ENCODE measurements around the gene TSPAN31. TPM values are rescaled to one million over a fixed set of nuclear protein-coding genes. Genes with fewer than 3 reads are reported as not detected.
A peak's percentile ranks its signal among the peaks of the same experiment; 100 is the strongest.
"Not testable (repeated sequence)": the region's sequence is repeated elsewhere in the genome, so short reads cannot be mapped to it uniquely, and the experiment has no call there.

Gene TSPAN31
- total and polyA plus RNA-seq, 2 experiments from 2014 or later, result 15.5 to 15.6 TPM

DNA sequence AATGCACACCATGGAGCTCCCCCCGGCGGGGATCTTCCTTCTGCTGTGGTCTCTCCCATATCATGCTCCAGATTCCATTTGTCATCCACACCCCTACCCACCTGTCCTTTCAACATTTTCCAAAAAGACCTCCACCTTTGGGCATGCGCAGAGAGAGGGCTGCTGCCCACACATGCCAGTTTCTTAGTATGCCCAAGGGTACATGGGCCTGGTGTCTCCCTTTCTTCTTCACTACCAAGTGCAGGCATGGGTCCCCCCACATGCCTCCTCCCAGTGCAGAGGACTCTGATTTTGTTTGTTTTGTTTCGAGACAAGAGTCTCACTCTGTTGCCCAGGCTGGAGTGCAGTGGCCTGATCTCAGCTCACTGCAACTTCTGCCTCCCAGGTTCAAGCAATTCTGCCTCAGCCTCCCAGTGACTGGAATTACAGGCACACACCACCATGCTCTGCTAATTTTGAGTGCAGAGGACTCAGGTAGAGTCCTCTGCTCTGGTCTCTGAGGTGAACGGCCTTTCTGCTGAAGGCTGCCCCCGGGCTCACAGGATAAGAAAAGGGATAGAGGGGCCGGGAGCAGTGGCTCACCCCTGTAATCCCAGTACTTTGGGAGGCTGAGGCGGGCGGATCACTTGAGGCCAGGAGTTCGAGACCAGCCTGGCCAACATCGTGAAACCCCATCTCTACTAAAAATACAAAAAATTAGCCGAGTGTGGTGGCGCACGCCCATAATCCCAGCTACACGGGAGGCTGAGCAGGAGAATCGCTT is 22.8 kb upstream of the TSPAN31 start:
- Mint-ChIP-seq H3K4me1 (peaks cover 10% of the 10 kb centered on the region), H3K27me3 (ENCODE audit: insufficient read depth, low read depth, poor library complexity) (peaks cover 39% of the 10 kb centered on the region), H3K36me3 (ENCODE audit: low read depth) (peaks cover 15% of the 10 kb centered on the region)
- not testable (repeated sequence) for H3K79me2 ChIP-seq (replicated peaks; ENCODE audit: insufficient read depth); H3F3A ChIP-seq (replicated peaks; ENCODE audit: low read depth); ATAC-seq; H3K4me3 Mint-ChIP-seq; H3K27ac ChIP-seq (ENCODE audit: low read depth); H2AFZ ChIP-seq; H3K4me3 ChIP-seq; H3K36me3 ChIP-seq (ENCODE audit: insufficient read depth); H3K4me2 ChIP-seq; H3K9me2 ChIP-seq (ENCODE audit: insufficient read depth); H3K27ac Mint-ChIP-seq; H4K20me1 ChIP-seq (replicated peaks; ENCODE audit: insufficient read depth); H3K4me1 ChIP-seq (ENCODE audit: insufficient read depth); H3K9me3 Mint-ChIP-seq; DNase-seq (ENCODE audit: low spot score)
- peaks cover 41% of the 10 kb centered on the region for H3K27me3 ChIP-seq (ENCODE audit: insufficient read depth)

DNA sequence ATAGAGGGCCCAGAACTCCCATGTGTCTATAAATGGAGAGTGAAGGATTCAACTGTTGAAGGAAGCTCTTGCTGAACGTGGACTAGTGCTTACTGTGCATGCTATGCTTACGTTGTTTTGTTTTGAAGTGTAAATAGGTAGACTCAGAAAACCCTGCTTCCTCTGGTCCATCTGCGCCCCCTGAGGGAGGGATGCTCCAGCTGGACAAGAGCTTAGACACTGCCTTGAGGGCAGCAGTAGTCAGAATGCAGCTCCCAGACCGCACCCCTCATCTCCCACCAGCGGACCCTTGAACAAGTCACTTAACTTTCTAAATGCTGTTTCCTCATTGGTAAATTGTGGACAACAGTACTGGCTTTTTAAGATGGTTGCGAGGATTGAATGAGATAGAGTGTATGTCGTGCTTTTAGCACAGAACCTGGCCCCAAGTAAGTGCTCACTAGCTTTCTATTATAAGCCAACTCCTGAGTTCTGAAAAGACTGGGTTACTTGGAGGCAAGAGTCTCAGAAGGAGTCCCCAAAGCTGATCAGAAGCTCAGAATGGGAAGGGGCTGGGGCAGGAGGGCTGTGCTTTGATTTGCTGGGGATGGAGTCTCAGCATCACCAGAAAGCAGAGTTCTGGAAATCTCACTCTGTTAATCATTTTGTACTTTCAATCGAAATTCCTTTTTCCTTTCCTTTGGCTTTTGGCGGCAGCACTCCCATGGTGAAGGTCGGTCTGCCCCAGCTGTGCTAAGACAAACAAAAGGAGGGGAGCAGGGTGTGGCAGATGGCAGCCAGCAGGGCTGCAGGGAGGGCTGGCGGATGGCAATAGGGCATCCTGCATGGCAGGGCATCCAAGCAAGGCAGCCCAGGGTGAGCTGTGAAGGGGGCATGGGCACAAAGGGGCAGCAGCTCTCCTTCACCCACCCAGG is 21.9 kb upstream of the TSPAN31 start:
- H2AFZ ChIP-seq, result no peak overlapping the region
- no peaks in the 10 kb centered on the region for H3K9me3 Mint-ChIP-seq
- no peak overlapping the region for H3K4me3 ChIP-seq
- no peak overlapping the region for H3K27ac ChIP-seq (ENCODE audit: low read depth)
- H3K27me3 ChIP-seq (ENCODE audit: insufficient read depth), result peaks cover 50% of the 10 kb centered on the region
- peaks cover 14% of the 10 kb centered on the region for H3K36me3 Mint-ChIP-seq (ENCODE audit: low read depth)
- H3K27ac Mint-ChIP-seq, result no peak overlapping the region
- H3K9me2 ChIP-seq (ENCODE audit: insufficient read depth), result no peaks in the 10 kb centered on the region
- H4K20me1 ChIP-seq (replicated peaks; ENCODE audit: insufficient read depth), result no peaks in the 10 kb centered on the region
- peaks cover 15% of the 10 kb centered on the region for H3K4me1 Mint-ChIP-seq
- H3K4me1 ChIP-seq (ENCODE audit: insufficient read depth), result no peaks in the 10 kb centered on the region
- H3K4me3 Mint-ChIP-seq, result no peak overlapping the region
- TF ChIP-seq JUNB (IDR thresholded peaks at IDR 0.05; ENCODE audit: unreplicated experiment), result no peak
- TF ChIP-seq, protein P1, sequence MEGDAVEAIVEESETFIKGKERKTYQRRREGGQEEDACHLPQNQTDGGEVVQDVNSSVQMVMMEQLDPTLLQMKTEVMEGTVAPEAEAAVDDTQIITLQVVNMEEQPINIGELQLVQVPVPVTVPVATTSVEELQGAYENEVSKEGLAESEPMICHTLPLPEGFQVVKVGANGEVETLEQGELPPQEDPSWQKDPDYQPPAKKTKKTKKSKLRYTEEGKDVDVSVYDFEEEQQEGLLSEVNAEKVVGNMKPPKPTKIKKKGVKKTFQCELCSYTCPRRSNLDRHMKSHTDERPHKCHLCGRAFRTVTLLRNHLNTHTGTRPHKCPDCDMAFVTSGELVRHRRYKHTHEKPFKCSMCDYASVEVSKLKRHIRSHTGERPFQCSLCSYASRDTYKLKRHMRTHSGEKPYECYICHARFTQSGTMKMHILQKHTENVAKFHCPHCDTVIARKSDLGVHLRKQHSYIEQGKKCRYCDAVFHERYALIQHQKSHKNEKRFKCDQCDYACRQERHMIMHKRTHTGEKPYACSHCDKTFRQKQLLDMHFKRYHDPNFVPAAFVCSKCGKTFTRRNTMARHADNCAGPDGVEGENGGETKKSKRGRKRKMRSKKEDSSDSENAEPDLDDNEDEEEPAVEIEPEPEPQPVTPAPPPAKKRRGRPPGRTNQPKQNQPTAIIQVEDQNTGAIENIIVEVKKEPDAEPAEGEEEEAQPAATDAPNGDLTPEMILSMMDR (conservative IDR thresholded peaks at IDR 0.05; ENCODE audit: low read depth in 2 of 2), result peak in 1 of 2 experiments; percentile 21; a peak in 1 of 4 replicates
- peaks cover 48% of the 10 kb centered on the region for H3K27me3 Mint-ChIP-seq (ENCODE audit: insufficient read depth, low read depth, poor library complexity)
- no peaks in the 10 kb centered on the region for H3K79me2 ChIP-seq (replicated peaks; ENCODE audit: insufficient read depth)
- no peaks in the 10 kb centered on the region for H3F3A ChIP-seq (replicated peaks; ENCODE audit: low read depth)
- ATAC-seq, result no peak
- DNase-seq (ENCODE audit: low spot score), result no peak
- H3K36me3 ChIP-seq (ENCODE audit: insufficient read depth), result peaks cover 6% of the 10 kb centered on the region; the same call in 1 of the 2 replicates
- no peak overlapping the region for H3K4me2 ChIP-seq

DNA sequence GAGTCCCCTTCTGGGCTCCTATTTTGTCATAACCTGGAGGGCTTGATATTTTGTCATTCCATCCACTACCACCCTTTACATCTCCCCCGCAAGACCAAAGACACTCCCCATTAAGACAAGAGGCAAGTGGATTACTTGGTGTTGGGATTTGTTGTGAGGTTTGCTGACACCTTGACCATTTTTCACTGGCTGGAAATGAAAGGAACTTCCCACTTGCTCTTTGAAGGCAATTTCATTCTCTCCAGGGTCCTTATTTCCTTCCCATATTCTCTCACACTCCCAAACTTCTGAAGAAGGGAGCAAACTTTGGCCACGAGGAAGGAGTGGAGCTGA is 21.2 kb upstream of the TSPAN31 start:
- H3K4me1 ChIP-seq (ENCODE audit: insufficient read depth), result no peaks in the 10 kb centered on the region
- H3K79me2 ChIP-seq (replicated peaks; ENCODE audit: insufficient read depth), result no peaks in the 10 kb centered on the region
- Mint-ChIP-seq H3K4me1 (peaks cover 15% of the 10 kb centered on the region), H3K36me3 (ENCODE audit: low read depth) (peaks cover 10% of the 10 kb centered on the region; the same call in 2 of the 3 replicates), H3K27ac (no peak overlapping the region), H3K27me3 (ENCODE audit: insufficient read depth, low read depth, poor library complexity) (peaks cover 54% of the 10 kb centered on the region), H3K4me3 (no peak overlapping the region), H3K9me3 (no peaks in the 10 kb centered on the region)
- DNase-seq (ENCODE audit: low spot score), result no peak
- no peak overlapping the region for H3K4me3 ChIP-seq
- no peaks in the 10 kb centered on the region for H4K20me1 ChIP-seq (replicated peaks; ENCODE audit: insufficient read depth)
- no peak overlapping the region for H3K27ac ChIP-seq (ENCODE audit: low read depth)
- H2AFZ ChIP-seq, result no peak overlapping the region
- peaks cover 56% of the 10 kb centered on the region for H3K27me3 ChIP-seq (ENCODE audit: insufficient read depth)
- TF ChIP-seq CREB1 (CRISPR knock-in tag; IDR thresholded peaks at IDR 0.05; ENCODE audit: low read depth) (no peak), POLR2AphosphoS5 (IDR thresholded peaks at IDR 0.05; ENCODE audit: low read depth) (no peak), JUNB (IDR thresholded peaks at IDR 0.05; ENCODE audit: unreplicated experiment) (no peak), STAT1 (IDR thresholded peaks at IDR 0.05; ENCODE audit: unreplicated experiment) (no peak), ZNF331 (CRISPR knock-in tag; IDR thresholded peaks at IDR 0.05; ENCODE audit: low read depth) (no peak), ZNF114 (CRISPR knock-in tag; IDR thresholded peaks at IDR 0.05) (no peak), EZH2phosphoT487 (IDR thresholded peaks at IDR 0.05; ENCODE audit: unreplicated experiment) (no peak)
- TF ChIP-seq, protein P2, sequence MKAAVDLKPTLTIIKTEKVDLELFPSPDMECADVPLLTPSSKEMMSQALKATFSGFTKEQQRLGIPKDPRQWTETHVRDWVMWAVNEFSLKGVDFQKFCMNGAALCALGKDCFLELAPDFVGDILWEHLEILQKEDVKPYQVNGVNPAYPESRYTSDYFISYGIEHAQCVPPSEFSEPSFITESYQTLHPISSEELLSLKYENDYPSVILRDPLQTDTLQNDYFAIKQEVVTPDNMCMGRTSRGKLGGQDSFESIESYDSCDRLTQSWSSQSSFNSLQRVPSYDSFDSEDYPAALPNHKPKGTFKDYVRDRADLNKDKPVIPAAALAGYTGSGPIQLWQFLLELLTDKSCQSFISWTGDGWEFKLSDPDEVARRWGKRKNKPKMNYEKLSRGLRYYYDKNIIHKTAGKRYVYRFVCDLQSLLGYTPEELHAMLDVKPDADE (IDR thresholded peaks at IDR 0.05), result no peak
- no peaks in the 10 kb centered on the region for H3F3A ChIP-seq (replicated peaks; ENCODE audit: low read depth)
- no peak for ATAC-seq
- H3K9me2 ChIP-seq (ENCODE audit: insufficient read depth), result no peaks in the 10 kb centered on the region
- no peak overlapping the region for H3K4me2 ChIP-seq
- peaks cover 6% of the 10 kb centered on the region; the same call in 1 of the 2 replicates for H3K36me3 ChIP-seq (ENCODE audit: insufficient read depth)

Data from GM23338 (cell line).